Measurements from ENCODE around the gene NPAS3. TPM values are rescaled to one million over a fixed set of nuclear protein-coding genes. Genes with fewer than 3 reads are reported as not detected.

The NPAS3 gene
- polyA plus RNA-seq, 4 donors: 0.30 to 0.81 (median 0.62) TPM; not detected in 1

DNA sequence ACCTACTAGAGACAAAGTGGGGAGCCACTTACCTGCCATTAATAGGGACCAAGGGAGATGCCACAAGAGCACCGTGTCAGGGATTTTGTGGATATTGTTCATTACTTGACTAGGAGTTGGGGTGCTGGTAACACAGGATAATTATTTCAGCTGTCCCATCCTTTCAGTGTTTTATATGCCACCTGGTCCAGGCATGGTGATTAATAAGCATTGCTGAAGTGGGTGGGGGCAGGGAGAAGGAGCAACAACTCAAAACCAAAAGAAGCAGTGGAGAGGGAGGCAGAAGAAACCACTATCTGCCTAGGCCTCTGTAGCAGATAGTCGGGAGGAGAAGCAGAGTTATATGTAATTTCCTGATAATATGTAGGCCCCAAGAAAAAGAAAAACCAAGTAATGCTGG is 184.6 kb downstream of the NPAS3 start:
- H3K27me3 ChIP-seq (ENCODE audit: control insufficient read depth in 3 of 3, insufficient read depth in 3 of 3, low read length in 3 of 3): no peaks in the 10 kb centered on the region
- no peak overlapping the region for H3K27ac ChIP-seq (ENCODE audit: low read depth in 1 of 3, low read length in 2 of 3)
- no peak for FAIRE-seq
- no peaks in the 10 kb centered on the region for H3K9me3 ChIP-seq (ENCODE audit: control insufficient read depth in 2 of 2, insufficient read depth in 1 of 2, low read depth in 1 of 2, low read length in 1 of 2)
- no peaks in the 10 kb centered on the region for H3K36me3 ChIP-seq (ENCODE audit: control insufficient read depth in 3 of 3, insufficient read depth in 2 of 3, low read depth in 1 of 3, low read length in 3 of 3)
- no peak overlapping the region for H3K4me3 ChIP-seq (ENCODE audit: low read depth in 1 of 3, low read length in 3 of 3)
- no peaks in the 10 kb centered on the region for H3K4me1 ChIP-seq (ENCODE audit: control insufficient read depth in 3 of 3, insufficient read depth in 2 of 3, low read depth in 1 of 3, low read length in 2 of 3)
- WGBS, 3 donors: 56 to 83% (median 73%) methylated on average over 2 of the region's 2 CpGs
- no peak for DNase-seq

DNA sequence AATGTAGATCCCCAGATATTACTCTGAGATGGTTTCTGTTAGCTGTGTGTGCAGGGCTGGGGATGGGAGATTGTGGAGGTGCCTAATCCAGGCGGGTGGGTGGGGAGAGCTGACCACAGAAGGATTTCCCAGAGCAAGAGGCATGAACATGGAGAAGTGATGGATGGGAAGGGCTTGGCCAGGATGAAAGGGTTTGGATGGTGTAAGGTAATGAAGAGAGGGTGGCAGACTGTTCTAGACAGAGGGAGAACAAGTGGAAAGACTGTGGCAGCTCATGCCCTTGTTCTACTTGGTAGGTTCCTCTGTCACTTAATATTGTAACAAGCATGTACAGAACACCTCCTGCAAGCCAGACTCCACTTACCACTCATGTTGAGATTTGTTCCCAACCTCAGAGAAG is 187.8 kb downstream of the NPAS3 start:
- Histone ChIP-seq H3K36me3 (ENCODE audit: control insufficient read depth in 3 of 3, insufficient read depth in 2 of 3, low read depth in 1 of 3, low read length in 3 of 3) (no peaks in the 10 kb centered on the region), H3K4me3 (ENCODE audit: low read depth in 1 of 3, low read length in 3 of 3) (no peak overlapping the region), H3K27ac (ENCODE audit: low read depth in 1 of 3, low read length in 2 of 3) (no peak overlapping the region), H3K4me1 (ENCODE audit: control insufficient read depth in 3 of 3, insufficient read depth in 2 of 3, low read depth in 1 of 3, low read length in 2 of 3) (no peaks in the 10 kb centered on the region), H3K9me3 (ENCODE audit: control insufficient read depth in 2 of 2, insufficient read depth in 1 of 2, low read depth in 1 of 2, low read length in 1 of 2) (no peaks in the 10 kb centered on the region), H3K27me3 (ENCODE audit: control insufficient read depth in 3 of 3, insufficient read depth in 3 of 3, low read length in 3 of 3) (no peaks in the 10 kb centered on the region)
- FAIRE-seq (no peak), DNase-seq (no peak)
- 74 to 87% (median 87%) methylated on average over 1 of the region's 1 CpG for WGBS, 3 donors

DNA sequence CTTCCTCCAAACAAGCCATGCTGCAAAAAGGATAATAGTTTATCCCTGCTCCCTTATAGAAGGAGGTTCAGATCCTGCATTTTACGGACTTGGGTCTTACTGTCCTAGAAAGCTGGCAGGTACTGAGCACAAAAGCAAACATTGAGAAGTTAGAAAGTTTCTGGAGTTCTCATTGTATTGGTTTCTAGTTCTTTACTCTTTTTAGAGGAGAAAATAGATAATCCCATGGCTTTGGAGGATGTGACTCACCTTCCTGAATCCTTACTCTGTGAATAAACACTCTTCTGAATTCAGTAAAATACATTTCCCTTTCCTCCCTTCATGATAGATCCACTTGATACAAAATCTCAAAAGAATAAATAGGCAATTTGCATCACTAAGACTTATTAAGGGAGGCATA is 188.9 kb downstream of the NPAS3 start:
- no peak for FAIRE-seq

DNA sequence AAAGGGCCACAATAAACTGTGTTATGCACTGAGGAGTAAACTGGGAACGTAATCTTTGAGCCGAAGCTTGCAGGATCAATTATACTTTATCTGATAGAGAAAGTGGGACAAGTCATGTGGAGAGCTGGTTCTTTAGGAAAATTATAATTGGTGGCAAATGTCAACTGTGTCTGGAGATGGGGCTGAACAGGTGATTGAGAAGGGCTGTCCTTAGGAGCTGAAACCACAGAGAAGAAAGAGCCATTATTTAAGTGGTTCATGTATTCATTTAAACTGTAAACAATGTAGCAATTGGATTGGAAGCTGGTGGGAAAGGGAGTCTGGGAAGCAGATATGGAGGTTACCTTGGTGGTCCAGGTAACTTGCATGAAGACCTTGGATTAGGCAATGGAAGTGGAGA is 193.1 kb downstream of the NPAS3 start:
- FAIRE-seq: no peak
- H3K9me3 ChIP-seq (ENCODE audit: control insufficient read depth in 2 of 2, insufficient read depth in 1 of 2, low read depth in 1 of 2, low read length in 1 of 2): no peaks in the 10 kb centered on the region
- DNase-seq: no peak
- 35 to 56% (median 56%) methylated on average over 2 of the region's 2 CpGs for WGBS, 3 donors
- H3K36me3 ChIP-seq (ENCODE audit: control insufficient read depth in 3 of 3, insufficient read depth in 2 of 3, low read depth in 1 of 3, low read length in 3 of 3): no peaks in the 10 kb centered on the region
- H3K27me3 ChIP-seq (ENCODE audit: control insufficient read depth in 3 of 3, insufficient read depth in 3 of 3, low read length in 3 of 3): no peaks in the 10 kb centered on the region
- H3K4me3 ChIP-seq (ENCODE audit: low read depth in 1 of 3, low read length in 3 of 3): no peak overlapping the region
- H3K27ac ChIP-seq (ENCODE audit: low read depth in 1 of 3, low read length in 2 of 3): no peak overlapping the region
- no peaks in the 10 kb centered on the region for H3K4me1 ChIP-seq (ENCODE audit: control insufficient read depth in 3 of 3, insufficient read depth in 2 of 3, low read depth in 1 of 3, low read length in 2 of 3)

More for the DNA sequence above, 188.9 kb downstream of the NPAS3 start:
- Histone ChIP-seq H3K9me3 (ENCODE audit: control insufficient read depth in 2 of 2, insufficient read depth in 1 of 2, low read depth in 1 of 2, low read length in 1 of 2) (no peaks in the 10 kb centered on the region), H3K27me3 (ENCODE audit: control insufficient read depth in 3 of 3, insufficient read depth in 3 of 3, low read length in 3 of 3) (no peaks in the 10 kb centered on the region), H3K36me3 (ENCODE audit: control insufficient read depth in 3 of 3, insufficient read depth in 2 of 3, low read depth in 1 of 3, low read length in 3 of 3) (no peaks in the 10 kb centered on the region), H3K4me3 (ENCODE audit: low read depth in 1 of 3, low read length in 3 of 3) (no peak overlapping the region), H3K4me1 (ENCODE audit: control insufficient read depth in 3 of 3, insufficient read depth in 2 of 3, low read depth in 1 of 3, low read length in 2 of 3) (no peaks in the 10 kb centered on the region), H3K27ac (ENCODE audit: low read depth in 1 of 3, low read length in 2 of 3) (no peak overlapping the region)
- 52 to 85% (median 80%) methylated on average over 1 of the region's 1 CpG for WGBS, 3 donors
- DNase-seq: no peak

DNA sequence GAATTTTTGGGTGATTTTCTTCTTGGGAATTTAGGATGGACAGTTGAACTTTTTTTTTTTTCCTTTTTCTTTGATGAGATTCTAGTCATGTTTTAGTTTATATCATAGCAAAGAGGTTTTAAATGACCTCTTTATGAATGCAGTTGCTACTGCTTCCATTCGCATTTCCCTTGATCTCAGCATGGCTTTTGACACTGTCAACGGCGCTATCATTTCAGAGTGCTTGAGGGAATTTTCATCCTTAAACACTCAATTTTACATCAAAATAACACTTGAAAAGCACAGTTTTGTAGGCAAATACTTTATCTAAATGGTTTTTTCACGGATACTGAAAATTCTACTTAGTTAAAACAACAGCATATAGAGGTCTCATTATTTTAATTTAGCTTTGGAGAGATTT is 195.5 kb downstream of the NPAS3 start:
- no peaks in the 10 kb centered on the region for H3K27me3 ChIP-seq (ENCODE audit: control insufficient read depth in 3 of 3, insufficient read depth in 3 of 3, low read length in 3 of 3)
- FAIRE-seq (no peak), DNase-seq (no peak)
- WGBS, 3 donors: 65 to 78% (median 72%) methylated on average over 4 of the region's 4 CpGs
- H3K36me3 ChIP-seq (ENCODE audit: control insufficient read depth in 3 of 3, insufficient read depth in 2 of 3, low read depth in 1 of 3, low read length in 3 of 3): no peaks in the 10 kb centered on the region
- no peaks in the 10 kb centered on the region for H3K4me1 ChIP-seq (ENCODE audit: control insufficient read depth in 3 of 3, insufficient read depth in 2 of 3, low read depth in 1 of 3, low read length in 2 of 3)
- no peak overlapping the region for H3K4me3 ChIP-seq (ENCODE audit: low read depth in 1 of 3, low read length in 3 of 3)
- no peak overlapping the region for H3K27ac ChIP-seq (ENCODE audit: low read depth in 1 of 3, low read length in 2 of 3)
- H3K9me3 ChIP-seq (ENCODE audit: control insufficient read depth in 2 of 2, insufficient read depth in 1 of 2, low read depth in 1 of 2, low read length in 1 of 2): no peaks in the 10 kb centered on the region

DNA sequence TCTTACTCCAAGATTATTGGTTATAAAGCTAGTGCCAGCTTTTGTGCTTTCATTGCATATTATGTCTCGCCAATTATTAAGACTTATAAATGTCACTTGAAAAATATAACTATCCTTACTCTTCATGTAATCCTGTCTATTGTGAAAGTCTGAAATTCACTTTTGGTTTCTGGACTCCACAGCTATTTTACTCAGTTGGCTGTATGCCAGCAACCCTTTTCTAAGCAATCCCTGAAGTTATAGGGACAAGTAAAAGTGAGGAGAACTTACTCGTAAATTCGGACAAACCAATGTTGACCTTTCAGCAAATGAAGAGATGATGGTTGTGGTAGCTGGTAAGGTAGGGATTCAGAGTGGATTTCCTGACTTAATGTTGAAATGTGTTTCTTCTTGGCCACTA is 196.3 kb downstream of the NPAS3 start:
- FAIRE-seq (no peak), DNase-seq (no peak)
- 66 to 83% (median 79%) methylated on average over 3 of the region's 3 CpGs for WGBS, 3 donors
- Histone ChIP-seq H3K27ac (ENCODE audit: low read depth in 1 of 3, low read length in 2 of 3) (no peak overlapping the region), H3K36me3 (ENCODE audit: control insufficient read depth in 3 of 3, insufficient read depth in 2 of 3, low read depth in 1 of 3, low read length in 3 of 3) (no peaks in the 10 kb centered on the region), H3K4me1 (ENCODE audit: control insufficient read depth in 3 of 3, insufficient read depth in 2 of 3, low read depth in 1 of 3, low read length in 2 of 3) (no peaks in the 10 kb centered on the region), H3K4me3 (ENCODE audit: low read depth in 1 of 3, low read length in 3 of 3) (no peak overlapping the region), H3K27me3 (ENCODE audit: control insufficient read depth in 3 of 3, insufficient read depth in 3 of 3, low read length in 3 of 3) (no peaks in the 10 kb centered on the region), H3K9me3 (ENCODE audit: control insufficient read depth in 2 of 2, insufficient read depth in 1 of 2, low read depth in 1 of 2, low read length in 1 of 2) (no peaks in the 10 kb centered on the region)

DNA sequence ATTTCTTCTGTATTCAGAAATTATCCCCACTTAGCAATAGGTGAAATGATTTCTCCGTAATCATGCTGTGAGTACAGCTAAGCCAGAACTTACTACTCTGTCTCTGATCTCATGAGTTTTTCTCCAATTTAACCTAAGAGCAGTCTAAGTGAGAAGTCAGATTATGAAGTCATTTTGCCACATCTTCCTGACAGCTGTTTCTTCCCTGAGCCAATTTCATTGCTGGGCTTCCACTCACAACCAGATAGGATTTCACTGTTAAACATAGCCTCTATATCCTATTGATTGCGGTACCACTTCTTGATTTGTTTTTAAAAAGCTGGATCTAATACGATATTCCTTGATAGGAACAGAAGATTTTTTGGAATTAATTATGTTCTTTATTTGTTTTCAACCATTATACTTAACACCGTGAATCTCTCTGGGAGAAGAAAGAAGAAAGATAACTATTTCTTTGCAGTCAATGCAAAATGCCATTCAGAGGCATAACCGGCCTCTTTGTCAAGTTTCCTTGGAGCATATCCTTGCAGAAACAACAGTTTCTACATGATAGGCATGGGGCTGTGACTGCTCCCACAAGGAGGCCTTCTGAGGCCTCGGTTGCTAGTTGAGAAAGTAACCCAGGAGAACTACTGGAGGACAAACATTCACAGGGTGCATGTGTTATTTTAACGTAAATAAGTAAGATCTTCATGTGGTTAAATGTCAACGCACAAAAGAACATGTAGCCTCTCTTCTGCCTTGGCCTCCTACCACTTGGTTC is 212.2 kb downstream of the NPAS3 start:
- Histone ChIP-seq H3K4me3 (ENCODE audit: low read depth in 1 of 3, low read length in 3 of 3) (no peak overlapping the region), H3K27ac (ENCODE audit: low read depth in 1 of 3, low read length in 2 of 3) (no peak overlapping the region), H3K36me3 (ENCODE audit: control insufficient read depth in 3 of 3, insufficient read depth in 2 of 3, low read depth in 1 of 3, low read length in 3 of 3) (no peaks in the 10 kb centered on the region), H3K9me3 (ENCODE audit: control insufficient read depth in 2 of 2, insufficient read depth in 1 of 2, low read depth in 1 of 2, low read length in 1 of 2) (no peaks in the 10 kb centered on the region), H3K4me1 (ENCODE audit: control insufficient read depth in 3 of 3, insufficient read depth in 2 of 3, low read depth in 1 of 3, low read length in 2 of 3) (no peaks in the 10 kb centered on the region), H3K27me3 (ENCODE audit: control insufficient read depth in 3 of 3, insufficient read depth in 3 of 3, low read length in 3 of 3) (no peaks in the 10 kb centered on the region)
- no peak for FAIRE-seq
- WGBS, 3 donors: 88 to 89% (median 88%) methylated on average over 8 of the region's 8 CpGs
- DNase-seq: no peak

DNA sequence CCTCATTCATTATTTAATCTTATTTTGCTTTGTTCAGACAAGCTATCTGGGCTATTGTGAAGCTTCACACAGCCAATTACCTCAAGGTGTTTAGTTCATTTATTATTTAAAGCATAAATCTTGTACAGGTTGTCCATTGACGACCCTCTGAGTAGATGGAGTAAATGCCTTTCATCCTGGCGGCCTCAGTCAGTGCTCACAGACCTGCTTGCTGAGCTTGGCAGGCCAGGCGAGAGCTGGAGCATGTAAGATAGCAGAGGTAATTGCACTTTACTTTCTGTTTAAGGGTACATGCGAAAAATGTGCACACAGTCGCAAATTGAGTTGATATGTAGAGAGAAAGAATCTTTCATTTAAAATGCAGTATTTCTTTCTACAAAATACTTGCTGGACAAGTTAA is 224.4 kb downstream of the NPAS3 start:
- Histone ChIP-seq H3K36me3 (ENCODE audit: control insufficient read depth in 3 of 3, insufficient read depth in 2 of 3, low read depth in 1 of 3, low read length in 3 of 3) (no peaks in the 10 kb centered on the region), H3K27ac (ENCODE audit: low read depth in 1 of 3, low read length in 2 of 3) (no peak overlapping the region), H3K4me3 (ENCODE audit: low read depth in 1 of 3, low read length in 3 of 3) (no peak overlapping the region), H3K27me3 (ENCODE audit: control insufficient read depth in 3 of 3, insufficient read depth in 3 of 3, low read length in 3 of 3) (no peaks in the 10 kb centered on the region), H3K9me3 (ENCODE audit: control insufficient read depth in 2 of 2, insufficient read depth in 1 of 2, low read depth in 1 of 2, low read length in 1 of 2) (no peaks in the 10 kb centered on the region), H3K4me1 (ENCODE audit: control insufficient read depth in 3 of 3, insufficient read depth in 2 of 3, low read depth in 1 of 3, low read length in 2 of 3) (no peaks in the 10 kb centered on the region)
- FAIRE-seq (no peak), DNase-seq (no peak)
- WGBS, 3 donors: 70 to 81% (median 79%) methylated on average over 5 of the region's 5 CpGs

DNA sequence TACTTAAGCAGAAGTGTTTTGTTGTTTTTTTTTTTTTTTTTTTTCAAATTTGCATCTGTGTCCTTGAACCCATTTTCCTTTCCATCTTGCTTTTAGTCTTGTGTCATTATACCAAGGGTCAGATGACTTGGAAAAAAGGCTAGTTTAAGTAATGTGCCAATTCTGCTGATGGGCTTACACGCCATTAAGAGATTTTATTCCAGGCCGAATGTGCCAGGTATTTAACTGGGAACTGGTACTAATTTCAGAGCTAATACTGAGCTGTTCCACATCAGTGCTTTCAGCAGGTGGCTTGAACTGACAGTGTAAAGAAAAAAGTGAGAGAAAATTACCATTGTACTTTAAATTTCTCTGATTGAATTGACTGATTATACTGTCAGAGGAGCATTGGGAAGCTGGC is 224.9 kb downstream of the NPAS3 start:
- no peak overlapping the region for H3K4me3 ChIP-seq (ENCODE audit: low read depth in 1 of 3, low read length in 3 of 3)
- no peak for FAIRE-seq
- no peak for DNase-seq
- WGBS, 3 donors: 87 to 94% (median 90%) methylated on average over 2 of the region's 2 CpGs
- no peaks in the 10 kb centered on the region for H3K4me1 ChIP-seq (ENCODE audit: control insufficient read depth in 3 of 3, insufficient read depth in 2 of 3, low read depth in 1 of 3, low read length in 2 of 3)
- H3K36me3 ChIP-seq (ENCODE audit: control insufficient read depth in 3 of 3, insufficient read depth in 2 of 3, low read depth in 1 of 3, low read length in 3 of 3): no peaks in the 10 kb centered on the region
- no peaks in the 10 kb centered on the region for H3K27me3 ChIP-seq (ENCODE audit: control insufficient read depth in 3 of 3, insufficient read depth in 3 of 3, low read length in 3 of 3)
- no peak overlapping the region for H3K27ac ChIP-seq (ENCODE audit: low read depth in 1 of 3, low read length in 2 of 3)
- no peaks in the 10 kb centered on the region for H3K9me3 ChIP-seq (ENCODE audit: control insufficient read depth in 2 of 2, insufficient read depth in 1 of 2, low read depth in 1 of 2, low read length in 1 of 2)
